Neuronal stem cell (in vitro differentiated cells): ENCODE data around the gene ZDHHC11.
"Not testable (repeated sequence)": the region's sequence is repeated elsewhere in the genome, so short reads cannot be mapped to it uniquely, and the experiment has no call there.

Experiments
- DNase-seq: peaks from one replicate; pipeline ENCODE4 v3.0.0-alpha.2; 2013; ENCODE audit warnings: low spot score
- H2AFZ ChIP-seq: one replicate; pipeline ENCODE4 v1.6.1; 2013; ENCODE audit warnings: mild to moderate bottlenecking, low read length, inconsistent platforms
- H2AK5ac ChIP-seq: 2 replicates; pipeline ENCODE4 v1.6.1; 2013; ENCODE audit warnings: low read depth, mild to moderate bottlenecking, inconsistent platforms, low read length, moderate library complexity, mixed read lengths
- H2BK120ac ChIP-seq: 2 replicates; pipeline ENCODE4 v1.6.1; 2013; ENCODE audit warnings: low read depth, mild to moderate bottlenecking, inconsistent platforms, low read length, moderate library complexity, mixed read lengths
- H2BK12ac ChIP-seq: one replicate; pipeline ENCODE4 v1.6.1; 2013; ENCODE audit warnings: low read length, inconsistent platforms
- H2BK15ac ChIP-seq: 2 replicates; pipeline ENCODE4 v1.6.1; 2013; ENCODE audit warnings: mild to moderate bottlenecking, low read length, inconsistent platforms, mixed read lengths
- H2BK5ac ChIP-seq: one replicate; pipeline ENCODE4 v1.6.1; 2013; ENCODE audit warnings: inconsistent platforms, mild to moderate bottlenecking, low read length, moderate library complexity
- H3K14ac ChIP-seq: one replicate; pipeline ENCODE4 v1.6.1; 2013; ENCODE audit warnings: low read length, inconsistent platforms
- H3K18ac ChIP-seq: 2 replicates; pipeline ENCODE4 v1.6.1; 2013; ENCODE audit warnings: low read length, inconsistent platforms
- H3K23ac ChIP-seq: 2 replicates; pipeline ENCODE4 v1.6.1; 2013; ENCODE audit warnings: low read depth, mild to moderate bottlenecking, mixed read lengths, low read length, inconsistent platforms; ENCODE audit not compliant: poor library complexity
- H3K27ac ChIP-seq: replicated peaks from 3 replicates; pipeline ENCODE4 v1.5.1; 2013; ENCODE audit warnings: low read length, inconsistent platforms
- H3K27me3 ChIP-seq, 3 experiments: 2 replicates each; pipeline ENCODE4 v1.6.1; 2013; ENCODE audit warnings: low read length in 3 of 3, mild to moderate bottlenecking in 2 of 3, inconsistent platforms in 1 of 3, low read depth in 1 of 3, mixed read lengths in 1 of 3, moderate library complexity in 1 of 3; ENCODE audit not compliant: control insufficient read depth in 3 of 3, insufficient read depth in 3 of 3
- H3K36me3 ChIP-seq, 2 donors: replicated peaks in 1 of 2; 2 replicates each; pipeline ENCODE4 v1.6.1; 2013; ENCODE audit warnings: low read length in 2 of 2; ENCODE audit not compliant: control insufficient read depth in 2 of 2, insufficient read depth in 2 of 2
- H3K4ac ChIP-seq: 2 replicates; pipeline ENCODE4 v1.6.1; 2013; ENCODE audit warnings: inconsistent platforms, mild to moderate bottlenecking, low read length, moderate library complexity
- H3K4me1 ChIP-seq, 2 donors: 1 replicate in 1 of 2; 2 replicates in 1 of 2; pipeline ENCODE4 v1.6.1; 2013; ENCODE audit warnings: low read length in 2 of 2, low read depth in 1 of 2; ENCODE audit not compliant: control insufficient read depth in 2 of 2, insufficient read depth in 1 of 2
- H3K4me2 ChIP-seq: one replicate; pipeline ENCODE4 v1.6.1; 2013; ENCODE audit warnings: mild to moderate bottlenecking, low read length, inconsistent platforms; ENCODE audit not compliant: insufficient read depth, poor library complexity, severe bottlenecking
- H3K4me3 ChIP-seq, 2 donors: 2 replicates each; pipeline ENCODE4 v1.5.1; 2013; ENCODE audit warnings: low read length in 2 of 2, mild to moderate bottlenecking in 2 of 2, inconsistent platforms in 1 of 2, moderate library complexity in 1 of 2
- H3K79me1 ChIP-seq: one replicate; pipeline ENCODE4 v1.6.1; 2013; ENCODE audit warnings: low read depth, mild to moderate bottlenecking, inconsistent platforms, low read length, moderate library complexity
- H3K9ac ChIP-seq: one replicate; pipeline ENCODE4 v1.6.1; 2013; ENCODE audit warnings: mild to moderate bottlenecking, low read depth, low read length, inconsistent platforms; ENCODE audit not compliant: poor library complexity
- H3K9me3 ChIP-seq, 2 donors: replicated peaks in 1 of 2; 2 replicates each; pipeline versions ENCODE3 to v1.6.1; 2013; ENCODE audit warnings: low read length in 2 of 2, mild to moderate bottlenecking in 2 of 2, inconsistent platforms in 1 of 2, low read depth in 1 of 2, mixed read lengths in 1 of 2, moderate library complexity in 1 of 2; ENCODE audit not compliant: control insufficient read depth in 2 of 2, insufficient read depth in 1 of 2
- H4K8ac ChIP-seq: one replicate; pipeline ENCODE4 v1.6.1; 2013; ENCODE audit warnings: low read depth, mild to moderate bottlenecking, inconsistent platforms, low read length, moderate library complexity
- H4K91ac ChIP-seq: one replicate; pipeline ENCODE4 v1.6.1; 2013; ENCODE audit warnings: low read length, low read depth, mild to moderate bottlenecking, inconsistent platforms; ENCODE audit not compliant: poor library complexity
- WGBS, 2 donors: extraction: QIAGEN DNeasy Blood & Tissue Kit; methylation state at CpG; one replicate each; pipeline ENCODE4 v1.1.7; 2013; ENCODE audit warnings: missing lambda C conversion rate in 2 of 2, mixed read lengths in 1 of 2; ENCODE audit not compliant: insufficient read length in 2 of 2, insufficient replicate concordance in 1 of 2; ENCODE audit errors: extremely low coverage in 2 of 2; 5-methylcytosine and 5-hydroxymethylcytosine counted together

The ZDHHC11 gene

GRCh38 chr5:801055-801454 is 49.7 kb downstream of the ZDHHC11 start:
- H3K23ac ChIP-seq, H3K27me3 ChIP-seq, H4K91ac ChIP-seq, H3K4me1 ChIP-seq, DNase-seq, H3K4ac ChIP-seq, H3K4me2 ChIP-seq, H2BK120ac ChIP-seq, H3K18ac ChIP-seq, H2BK5ac ChIP-seq, H3K27ac ChIP-seq, H2BK15ac ChIP-seq, H2BK12ac ChIP-seq, H3K9me3 ChIP-seq, H2AFZ ChIP-seq, H3K79me1 ChIP-seq, H4K8ac ChIP-seq, H2AK5ac ChIP-seq, H3K14ac ChIP-seq, H3K36me3 ChIP-seq, H3K9ac ChIP-seq, H3K4me3 ChIP-seq: not testable (repeated sequence)
- WGBS, 2 donors: no CpG with 5 or more reads among the region's 4 CpGs

- DNase-seq, H3K14ac ChIP-seq, H3K79me1 ChIP-seq, H2AK5ac ChIP-seq, H3K4me3 ChIP-seq, H3K23ac ChIP-seq, H3K27ac ChIP-seq, H2BK12ac ChIP-seq, H3K4ac ChIP-seq, H4K8ac ChIP-seq, H3K4me2 ChIP-seq, H4K91ac ChIP-seq, H3K4me1 ChIP-seq, H2BK5ac ChIP-seq, H2AFZ ChIP-seq, H2BK120ac ChIP-seq, H3K36me3 ChIP-seq, H2BK15ac ChIP-seq, H3K27me3 ChIP-seq, H3K18ac ChIP-seq, H3K9ac ChIP-seq: not testable (repeated sequence)
- WGBS, 2 donors: no CpG with 5 or more reads among the region's 6 CpGs
- H3K9me3 ChIP-seq: peaks cover 3 to 11% of the 10 kb centered on the region in 2 donors
These were observed 52.2 kb downstream of the ZDHHC11 start for GRCh38 chr5:798505-799138.

GRCh38 chr5:797986-798385 is 52.8 kb downstream of the ZDHHC11 start:
- H2BK15ac ChIP-seq, H4K91ac ChIP-seq, DNase-seq, H3K4me1 ChIP-seq, H3K79me1 ChIP-seq, H3K9ac ChIP-seq, H4K8ac ChIP-seq, H2AFZ ChIP-seq, H3K27me3 ChIP-seq, H3K4me2 ChIP-seq, H3K14ac ChIP-seq, H2AK5ac ChIP-seq, H3K4ac ChIP-seq, H2BK5ac ChIP-seq, H3K27ac ChIP-seq, H3K4me3 ChIP-seq, H3K23ac ChIP-seq, H3K18ac ChIP-seq, H2BK12ac ChIP-seq, H3K36me3 ChIP-seq, H2BK120ac ChIP-seq: not testable (repeated sequence)
- H3K9me3 ChIP-seq: peaks cover 3 to 17% of the 10 kb centered on the region in 2 donors
- no CpG with 5 or more reads among the region's 4 CpGs for WGBS, 2 donors

GRCh38 chr5:795873-796272 is 54.9 kb downstream of the ZDHHC11 start:
- Histone ChIP-seq H4K8ac (peak overlapping the region; percentile 48), H3K9me3 (peaks cover 3 to 23% of the 10 kb centered on the region in 2 donors)
- no CpG with 5 or more reads among the region's 1 CpG for WGBS, 2 donors
- not testable (repeated sequence) for H2BK5ac ChIP-seq, H2BK120ac ChIP-seq, H3K4ac ChIP-seq, H3K36me3 ChIP-seq, H3K18ac ChIP-seq, H3K27me3 ChIP-seq, H2BK12ac ChIP-seq, H3K23ac ChIP-seq, H3K4me3 ChIP-seq, H3K4me2 ChIP-seq, H4K91ac ChIP-seq, H2AFZ ChIP-seq, H3K9ac ChIP-seq, H3K14ac ChIP-seq, H3K4me1 ChIP-seq, H2BK15ac ChIP-seq, H3K27ac ChIP-seq, H3K79me1 ChIP-seq, DNase-seq, H2AK5ac ChIP-seq
